IMR-90 (cell line): ENCODE results near the gene NXPE3. TPM values are rescaled to one million over a fixed set of nuclear protein-coding genes. Genes with fewer than 3 reads are reported as not detected.

ENCODE experiments used
- ATAC-seq: fragments of 200-7000 bp; cut with Tn5 transposase; 2 replicates; pipeline ENCODE4 v1.9.1; 2020; ENCODE audit warnings: low read depth, mild to moderate bottlenecking, moderate library complexity
- BruUV-seq: library from RNA; stranded (reverse); fragments of 400-500 nt; replicated peaks from 2 replicates; lab custom pipeline; 2021; lab: Mats Ljungman, UMichigan
- CTCF ChIA-PET: fragments of 300-600 bp; formaldehyde crosslinking; extraction: SDS; loops from one replicate; lab custom pipeline; 2021; ENCODE audit warnings: antibody characterized with exemption; lab: Yijun Ruan, JAX
- POLR2A ChIA-PET: fragments of 300-600 bp; sonication (Branson Sonifier 250); formaldehyde crosslinking; loops from one replicate; lab custom pipeline; 2022; ENCODE audit warnings: antibody characterized with exemption; ENCODE audit not compliant: unreplicated experiment; lab: Charles Lee
- DNase-seq: peaks from one replicate; pipeline ENCODE4 v3.0.0; 2013
- H2AFZ ChIP-seq: replicated peaks from 2 replicates; pipeline ENCODE3; 2013; ENCODE audit warnings: low read length, mild to moderate bottlenecking; ENCODE audit not compliant: poor library complexity
- H2AK5ac ChIP-seq: 2 replicates; pipeline ENCODE4 v1.6.1; 2013; ENCODE audit warnings: low read depth, low read length, inconsistent platforms
- H2AK9ac ChIP-seq: replicated peaks from 2 replicates; pipeline ENCODE3; 2013; ENCODE audit warnings: mild to moderate bottlenecking, low read depth, low read length, moderate library complexity; ENCODE audit not compliant: poor library complexity
- H2BK120ac ChIP-seq: 2 replicates; pipeline ENCODE4 v1.6.1; 2013; ENCODE audit warnings: low read depth, low read length, inconsistent platforms
- H2BK15ac ChIP-seq: 3 replicates; pipeline ENCODE4 v1.6.1; 2013; ENCODE audit warnings: low read depth, low read length, inconsistent platforms
- H2BK20ac ChIP-seq: 2 replicates; pipeline ENCODE4 v1.6.1; 2013; ENCODE audit warnings: low read depth, mild to moderate bottlenecking, inconsistent platforms, low read length, moderate library complexity
- H2BK5ac ChIP-seq: 2 replicates; pipeline ENCODE4 v1.6.1; 2013; ENCODE audit warnings: mild to moderate bottlenecking, low read depth, low read length, inconsistent platforms; ENCODE audit not compliant: poor library complexity, severe bottlenecking
- H3K14ac ChIP-seq: replicated peaks from 2 replicates; pipeline ENCODE4 v1.6.1; 2013; ENCODE audit warnings: low read depth, low read length, inconsistent platforms
- H3K18ac ChIP-seq: 2 replicates; pipeline ENCODE4 v1.6.1; 2013; ENCODE audit warnings: low read depth, low read length, control low read depth
- H3K23ac ChIP-seq: 2 replicates; pipeline ENCODE4 v1.6.1; 2013; ENCODE audit warnings: low read depth, low read length, inconsistent platforms
- H3K27ac ChIP-seq: 2 replicates; pipeline ENCODE4 v1.5.1; 2013; ENCODE audit warnings: mild to moderate bottlenecking, control low read depth, low read length; ENCODE audit not compliant: insufficient read depth
- H3K27me3 ChIP-seq: 2 replicates; pipeline ENCODE4 v1.6.1; 2013; ENCODE audit warnings: low read length; ENCODE audit not compliant: control insufficient read depth, insufficient read depth
- H3K36me3 ChIP-seq: 2 replicates; pipeline ENCODE4 v1.6.1; 2013; ENCODE audit warnings: low read length, mixed read lengths; ENCODE audit not compliant: control insufficient read depth, insufficient read depth
- H3K4ac ChIP-seq: 2 replicates; pipeline ENCODE4 v1.6.1; 2013; ENCODE audit warnings: low read depth, low read length, inconsistent platforms
- H3K4me1 ChIP-seq: 2 replicates; pipeline ENCODE4 v1.6.1; 2013; ENCODE audit warnings: low read length, mixed read lengths; ENCODE audit not compliant: control insufficient read depth, insufficient read depth
- H3K4me2 ChIP-seq: 2 replicates; pipeline ENCODE4 v1.6.1; 2013; ENCODE audit warnings: low read depth, mild to moderate bottlenecking, control low read depth, low read length, moderate library complexity
- H3K4me3 ChIP-seq: 2 replicates; pipeline ENCODE4 v1.5.1; 2013; ENCODE audit warnings: low read depth, mild to moderate bottlenecking, control low read depth, low read length, moderate library complexity; ENCODE audit not compliant: insufficient read depth
- H3K56ac ChIP-seq: 2 replicates; pipeline ENCODE4 v1.6.1; 2013; ENCODE audit warnings: low read length, inconsistent platforms; ENCODE audit not compliant: insufficient read depth; ENCODE audit errors: extremely low read depth
- H3K79me1 ChIP-seq, 2 experiments: 2 replicates each; pipeline ENCODE4 v1.6.1; 2013; ENCODE audit warnings: low read length in 2 of 2, inconsistent platforms in 1 of 2, low read depth in 1 of 2
- H3K9ac ChIP-seq: 2 replicates; pipeline ENCODE4 v1.6.1; 2013; ENCODE audit warnings: low read depth, low read length, control low read depth
- H3K9me1 ChIP-seq: 2 replicates; pipeline ENCODE4 v1.6.1; 2013; ENCODE audit warnings: low read length, inconsistent platforms; ENCODE audit not compliant: insufficient read depth
- H3K9me3 ChIP-seq: 2 replicates; pipeline ENCODE4 v1.6.1; 2013; ENCODE audit warnings: low read length; ENCODE audit not compliant: control insufficient read depth, insufficient read depth
- H4K20me1 ChIP-seq: 2 replicates; pipeline ENCODE4 v1.6.1; 2013; ENCODE audit warnings: low read length, inconsistent platforms; ENCODE audit not compliant: insufficient read depth
- H4K5ac ChIP-seq: 2 replicates; pipeline ENCODE4 v1.6.1; 2013; ENCODE audit warnings: mild to moderate bottlenecking, low read depth, low read length, control low read depth
- H4K8ac ChIP-seq, 2 experiments: 2 replicates each; pipeline ENCODE4 v1.6.1; 2013; ENCODE audit warnings: low read depth in 2 of 2, low read length in 2 of 2, control low read depth in 1 of 2, inconsistent platforms in 1 of 2
- H4K91ac ChIP-seq: 2 replicates; pipeline ENCODE4 v1.6.1; 2013; ENCODE audit warnings: low read depth, low read length, inconsistent platforms; ENCODE audit not compliant: insufficient read depth
- BHLHE40 ChIP-seq: fragments of 150-350 bp; IDR thresholded peaks from 2 replicates; pipeline ENCODE4 v1.6.1; 2016; ENCODE audit warnings: mild to moderate bottlenecking, low read depth, low read length
- CEBPB ChIP-seq: IDR thresholded peaks from 2 replicates; pipeline ENCODE4 v1.6.1; 2012; ENCODE audit warnings: low read depth, low read length, improper control_type of control experiment
- CHD1 ChIP-seq: IDR thresholded peaks from 2 replicates; pipeline ENCODE4 v1.6.1; 2012; ENCODE audit warnings: low read depth, low read length, improper control_type of control experiment
- CTCF ChIP-seq: conservative IDR thresholded peaks from 2 replicates; pipeline ENCODE4 v1.5.1; 2012; ENCODE audit warnings: mild to moderate bottlenecking, low read depth, low read length, improper control_type of control experiment
- FOS ChIP-seq: fragments of 150-350 bp; IDR thresholded peaks from 2 replicates; pipeline ENCODE4 v1.6.1; 2016; ENCODE audit warnings: low read depth, low read length
- MAFK ChIP-seq: IDR thresholded peaks from 2 replicates; pipeline ENCODE4 v1.6.1; 2012; ENCODE audit warnings: low read depth, low read length, improper control_type of control experiment
- MXI1 ChIP-seq: IDR thresholded peaks from 2 replicates; pipeline ENCODE4 v1.6.1; 2012; ENCODE audit warnings: low read depth, mild to moderate bottlenecking, low read length, moderate library complexity, borderline replicate concordance
- POLR2A ChIP-seq: IDR thresholded peaks from 2 replicates; pipeline ENCODE4 v1.6.1; 2012; ENCODE audit warnings: mild to moderate bottlenecking, low read depth, low read length
- RAD21 ChIP-seq: IDR thresholded peaks from 2 replicates; pipeline ENCODE4 v1.6.1; 2012; ENCODE audit warnings: low read length, improper control_type of control experiment
- RCOR1 ChIP-seq: IDR thresholded peaks from 2 replicates; pipeline ENCODE4 v1.6.1; 2012; ENCODE audit warnings: mild to moderate bottlenecking, low read length, improper control_type of control experiment; ENCODE audit not compliant: insufficient replicate concordance
- RFX5 ChIP-seq: IDR thresholded peaks from 2 replicates; pipeline ENCODE4 v1.8.0; 2012; ENCODE audit warnings: low read depth, mild to moderate bottlenecking, low read length, moderate library complexity
- SMC3 ChIP-seq: fragments of 150-350 bp; IDR thresholded peaks from 2 replicates; pipeline ENCODE4 v1.6.1; 2016; ENCODE audit warnings: low read depth, mild to moderate bottlenecking, antibody characterized with exemption, low read length, moderate library complexity
- USF2 ChIP-seq: fragments of 150-350 bp; IDR thresholded peaks from 2 replicates; pipeline ENCODE4 v1.6.1; 2017; ENCODE audit warnings: mild to moderate bottlenecking, antibody characterized with exemption, low read length, low read depth
- WGBS, 2 experiments: methylation state at CpG; one replicate each; pipeline versions ENCODE4 v1.1.5 to v1.1.7; 2013; ENCODE audit warnings: missing lambda C conversion rate in 2 of 2; ENCODE audit not compliant: insufficient read length in 1 of 2; ENCODE audit errors: extremely low coverage in 2 of 2; 5-methylcytosine and 5-hydroxymethylcytosine counted together
- dilution Hi-C: fragments of 300-500 bp; cut with HindIII; formaldehyde crosslinking; loops from one replicate; pipeline ENCODE4 v1.14.3; 2018; ENCODE audit warnings: low sequenced_read_pairs; ENCODE audit not compliant: unreplicated experiment
- in situ Hi-C: fragments of 300-500 bp; cut with MboI; formaldehyde crosslinking; loops from 3 replicates; pipeline ENCODE4 v1.14.3; 2019; ENCODE audit warnings: low sequenced_read_pairs, inconsistent platforms, mixed read lengths
- intact Hi-C: fragments of 100-400 bp; cut with micrococcal nuclease; formaldehyde crosslinking; loops from 2 replicates; pipeline ENCODE4 v1.10.0; 2022
- polyA plus RNA-seq, 3 experiments: library from polyadenylated mRNA; depleted of rRNA; stranded (reverse); fragments of >200 nt; gene quantifications; 2 replicates each; pipeline ENCODE4 v1.2.3, GENCODE V29; 2012; ENCODE audit warnings: low replicate concordance in 1 of 3
- total RNA-seq: library from RNA; depleted of rRNA; stranded (reverse); fragments of >200 nt; gene quantifications from 2 replicates; pipeline ENCODE4 v1.2.3, GENCODE V29; 2012

The NXPE3 gene
- total and polyA plus RNA-seq, 2 of the 4 experiments (the other 2 are of a cell fraction): 20.0 to 23.8 TPM

DNA sequence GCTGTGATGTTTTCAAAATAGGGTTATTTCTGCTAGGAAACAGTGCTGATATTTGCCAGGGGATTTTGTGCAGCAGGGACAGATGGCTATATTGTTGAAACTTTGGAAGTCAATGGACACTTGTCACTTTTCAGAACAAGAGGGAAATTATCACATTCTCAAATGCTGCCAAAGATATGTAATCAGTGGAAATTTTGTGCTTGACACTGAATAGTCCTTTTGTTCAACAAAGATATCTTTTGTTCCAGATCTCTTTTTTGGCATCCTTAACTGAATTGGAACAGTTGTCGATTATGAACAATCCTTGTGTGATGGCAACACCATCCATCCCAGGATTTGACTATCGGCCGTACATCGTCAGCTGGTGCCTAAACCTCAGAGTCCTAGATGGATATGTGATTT, 46.8 kb upstream of the NXPE3 start:
- Histone ChIP-seq H3K9me3 (no peaks in the 10 kb centered on the region), H2AK5ac (no peak overlapping the region), H3K4me2 (no peak overlapping the region), H4K5ac (no peak overlapping the region), H3K4ac (no peak overlapping the region), H3K23ac (no peak overlapping the region), H2BK20ac (no peak overlapping the region), H2BK15ac (no peak overlapping the region), H3K9me1 (no peaks in the 10 kb centered on the region), H4K20me1 (no peaks in the 10 kb centered on the region), H2AFZ (no peak overlapping the region), H3K27me3 (no peaks in the 10 kb centered on the region), H3K9ac (no peak overlapping the region), H4K91ac (no peak overlapping the region), H2AK9ac (no peak overlapping the region), H2BK120ac (no peak overlapping the region), H2BK5ac (no peak overlapping the region), H3K4me3 (no peak overlapping the region), H4K8ac (no peak overlapping the region), H3K36me3 (peaks cover 35% of the 10 kb centered on the region), H3K4me1 (no peaks in the 10 kb centered on the region), H3K56ac (no peak overlapping the region), H3K79me1 (peaks cover 1 to 4% of the 10 kb centered on the region in 2 experiments; a peak in 3 of 4 replicates), H3K18ac (no peak overlapping the region), H3K14ac (no peak overlapping the region), H3K27ac (no peak overlapping the region)
- ATAC-seq (no peak), DNase-seq (no peak)
- no CpG with 5 or more reads among the region's 4 CpGs for WGBS, 2 experiments
- TF ChIP-seq CHD1: no peak
- no peak for TF ChIP-seq BHLHE40
- no peak for TF ChIP-seq FOS
- no peak for TF ChIP-seq RFX5
- no peak for TF ChIP-seq CTCF
- no peak for TF ChIP-seq POLR2A
- no peak for TF ChIP-seq CEBPB
- TF ChIP-seq SMC3: no peak
- no peak for TF ChIP-seq RAD21
- no peak for TF ChIP-seq MXI1
- TF ChIP-seq USF2: no peak
- no peak for TF ChIP-seq MAFK
- TF ChIP-seq RCOR1: no peak
- POLR2A ChIA-PET: no interaction called here
- in situ Hi-C loops (no loop called here), intact Hi-C loops (no loop called here), dilution Hi-C loops (no loop called here)
- CTCF ChIA-PET: no interaction called here
- no TSS peak for BruUV-seq
